ENCODE results near the gene FOXN4.

Gene FOXN4

DNA sequence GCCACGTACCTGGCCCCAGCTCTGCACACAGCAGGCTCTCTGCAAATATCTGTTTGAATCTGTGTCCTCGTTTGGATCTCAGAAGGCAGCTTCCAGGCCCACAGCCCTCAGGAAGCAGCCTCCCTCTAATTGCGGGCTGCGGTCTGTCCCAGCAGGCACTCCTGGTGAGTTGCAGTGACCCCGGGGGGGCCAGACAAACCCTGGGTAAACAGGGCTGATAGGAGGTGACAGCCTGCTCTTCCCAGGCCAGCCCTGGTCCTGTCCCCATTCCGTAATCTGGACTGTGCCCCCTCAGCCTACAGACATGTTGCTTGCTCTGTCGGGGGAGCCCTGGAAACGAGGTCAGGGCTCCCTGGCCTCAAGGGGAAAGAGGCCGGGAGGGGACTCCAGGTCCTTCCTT is 2.0 kb downstream of the FOXN4 start:
- in situ Hi-C loops (cut with MboI; ENCODE audit: low sequenced_read_pairs), result no loop called here

- in situ Hi-C loops (cut with MboI; ENCODE audit: low sequenced_read_pairs), result no loop called here
These were observed 3.5 kb downstream of the FOXN4 start for GRCh38 chr12:109305547-109305946.

- in situ Hi-C loops (cut with MboI; ENCODE audit: low sequenced_read_pairs), result no loop called here
These were observed 4.6 kb downstream of the FOXN4 start for GRCh38 chr12:109304485-109304884.

DNA sequence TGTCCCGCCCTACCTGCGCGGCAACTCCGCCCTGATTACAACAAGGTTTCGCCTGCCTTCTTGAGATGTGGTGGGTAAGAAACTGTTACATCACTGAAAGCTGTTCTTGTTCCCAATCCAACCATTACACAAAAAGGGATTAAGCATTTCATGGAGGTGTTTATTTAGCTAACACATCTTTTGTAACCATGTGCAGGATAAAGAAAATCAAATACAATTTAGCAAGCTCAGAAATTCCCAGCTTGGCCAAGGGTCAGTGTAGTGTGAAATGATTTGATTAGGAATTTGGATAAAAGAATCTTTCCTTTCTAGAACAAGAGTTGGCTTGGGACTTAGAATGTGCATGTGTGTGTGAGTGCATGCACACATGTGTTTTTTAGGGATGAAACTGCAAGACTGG is 6.3 kb downstream of the FOXN4 start:
- in situ Hi-C loops (cut with MboI; ENCODE audit: low sequenced_read_pairs), result no loop called here

- in situ Hi-C loops (cut with MboI; ENCODE audit: low sequenced_read_pairs), result no loop called here
These were observed 6.7 kb downstream of the FOXN4 start for GRCh38 chr12:109302358-109302757.

GRCh38 chr12:109301643-109302168 is 7.4 kb downstream of the FOXN4 start:
- in situ Hi-C loops (cut with MboI; ENCODE audit: low sequenced_read_pairs), result no loop called here

GRCh38 chr12:109299849-109300248 is 9.2 kb downstream of the FOXN4 start:
- in situ Hi-C loops (cut with MboI; ENCODE audit: low sequenced_read_pairs), result no loop called here

DNA sequence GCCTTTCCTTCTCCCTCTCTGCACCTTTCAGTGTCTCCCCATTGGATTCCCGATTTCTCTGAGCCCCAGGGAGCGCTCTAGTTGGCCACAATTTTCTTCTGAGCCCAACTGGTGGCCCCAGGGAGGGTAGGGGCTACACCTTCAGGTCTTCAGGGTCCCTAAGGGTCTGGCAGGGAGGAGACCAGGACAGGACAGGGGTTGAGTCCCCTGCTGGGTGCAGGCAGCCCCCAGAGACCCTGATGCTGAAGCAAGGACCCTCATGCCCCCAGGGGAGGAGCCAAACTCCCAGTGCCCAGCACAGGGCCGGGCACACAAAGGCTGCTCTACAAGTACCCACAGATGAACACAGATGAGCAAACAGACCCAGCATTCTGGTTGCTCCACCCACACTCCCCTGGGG is 12.7 kb downstream of the FOXN4 start:
- in situ Hi-C loops (cut with MboI; ENCODE audit: low sequenced_read_pairs), result no loop called here

DNA sequence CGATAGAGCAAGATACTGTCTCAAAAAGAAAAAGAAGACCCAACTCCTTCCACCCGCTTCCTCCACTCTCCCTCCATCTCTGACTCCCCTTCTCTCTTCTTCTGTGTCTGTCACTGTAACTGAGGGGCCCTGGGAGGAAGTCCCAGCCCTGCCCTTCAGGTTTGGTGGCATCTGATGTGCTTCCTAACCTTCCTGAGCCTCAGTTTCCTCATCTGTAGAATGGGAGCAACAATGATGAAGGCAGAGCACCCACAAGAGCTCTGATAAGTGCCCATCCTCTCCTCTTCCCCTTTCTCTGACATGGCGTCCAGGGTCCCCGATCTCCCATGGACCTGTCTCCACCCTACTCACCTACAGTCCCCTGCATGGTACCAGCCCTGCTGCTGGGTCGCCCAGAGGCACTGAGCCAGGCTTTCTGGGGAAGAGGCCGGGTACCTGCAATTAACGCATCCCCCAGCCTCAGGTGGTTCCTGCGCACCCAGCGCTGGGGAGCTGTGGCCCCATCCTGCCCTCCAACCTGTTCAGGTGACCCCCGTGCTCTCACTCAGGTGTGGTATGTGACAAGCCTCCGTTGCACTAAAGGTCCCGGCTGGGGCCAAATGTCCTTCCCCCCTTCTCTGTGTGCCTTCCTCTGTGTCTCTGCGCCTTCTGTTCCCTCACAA is 13.2 kb downstream of the FOXN4 start:
- in situ Hi-C loops (cut with MboI; ENCODE audit: low sequenced_read_pairs), result no loop called here

GRCh38 chr12:109294286-109294796 is 14.7 kb downstream of the FOXN4 start:
- in situ Hi-C loops (cut with MboI; ENCODE audit: low sequenced_read_pairs), result no loop called here

DNA sequence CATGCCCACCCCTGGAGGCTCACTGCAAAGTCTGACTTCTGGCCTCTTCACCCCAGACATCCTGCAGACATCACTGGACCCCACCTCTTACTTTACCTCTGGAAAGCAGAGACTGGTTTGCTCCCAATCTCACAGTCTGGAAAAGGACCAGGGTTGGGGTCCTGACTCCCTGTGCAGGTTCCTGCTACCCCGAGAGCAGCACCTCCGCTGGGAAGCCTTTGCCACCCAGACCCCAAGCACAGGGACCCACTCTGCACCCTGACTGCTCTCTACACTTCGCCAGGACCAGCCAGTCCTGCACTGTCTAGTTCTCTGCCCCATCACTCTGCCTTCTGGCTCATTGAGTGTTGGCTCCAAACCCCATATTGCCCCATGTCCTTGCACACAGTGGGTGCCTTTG is 16.0 kb downstream of the FOXN4 start:
- in situ Hi-C loops (cut with MboI; ENCODE audit: low sequenced_read_pairs), result no loop called here

GRCh38 chr12:109292342-109292711 is 16.8 kb downstream of the FOXN4 start:
- in situ Hi-C loops (cut with MboI; ENCODE audit: low sequenced_read_pairs), result no loop called here

DNA sequence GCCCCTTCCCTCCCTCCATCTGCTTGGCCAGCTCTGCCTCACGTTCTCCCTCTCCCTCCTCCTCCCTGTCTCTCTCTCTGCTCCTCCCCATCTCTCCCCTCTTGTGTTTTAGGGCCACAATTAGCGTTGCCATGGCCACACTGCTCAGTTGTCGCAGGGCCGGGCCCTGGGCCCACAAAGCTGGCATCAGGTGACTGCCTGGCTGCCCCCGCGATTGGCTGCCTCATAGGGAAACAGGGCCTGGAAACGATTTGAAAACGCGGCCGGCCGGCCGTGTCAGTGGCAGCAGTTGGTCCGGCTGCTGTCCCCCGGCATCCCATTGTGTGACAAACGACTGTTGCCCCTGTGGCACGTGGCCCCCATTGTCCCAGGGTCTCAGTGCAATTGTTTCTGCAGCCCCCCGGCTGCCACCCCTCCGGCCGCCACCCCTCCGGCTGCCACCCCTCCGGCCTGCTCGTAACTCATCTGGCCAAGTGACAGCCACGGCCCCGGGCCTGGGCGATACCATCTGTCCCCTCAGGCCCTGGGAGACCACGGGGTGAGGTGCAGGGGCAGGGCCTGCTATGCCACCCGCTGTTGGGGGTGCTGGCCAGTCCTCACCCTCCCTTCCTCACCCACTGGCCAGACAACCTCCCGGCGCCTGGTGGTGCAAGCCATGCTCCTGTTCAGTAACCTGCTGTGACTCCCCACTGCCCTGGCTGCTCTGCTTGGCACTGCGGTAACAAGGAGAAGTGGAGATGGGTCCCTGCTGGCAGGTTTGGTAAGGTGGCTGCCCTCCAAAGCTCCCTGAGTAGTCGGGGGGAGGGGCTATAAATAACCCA is 17.4 kb downstream of the FOXN4 start:
- in situ Hi-C loops (cut with MboI; ENCODE audit: low sequenced_read_pairs), result no loop called here

DNA sequence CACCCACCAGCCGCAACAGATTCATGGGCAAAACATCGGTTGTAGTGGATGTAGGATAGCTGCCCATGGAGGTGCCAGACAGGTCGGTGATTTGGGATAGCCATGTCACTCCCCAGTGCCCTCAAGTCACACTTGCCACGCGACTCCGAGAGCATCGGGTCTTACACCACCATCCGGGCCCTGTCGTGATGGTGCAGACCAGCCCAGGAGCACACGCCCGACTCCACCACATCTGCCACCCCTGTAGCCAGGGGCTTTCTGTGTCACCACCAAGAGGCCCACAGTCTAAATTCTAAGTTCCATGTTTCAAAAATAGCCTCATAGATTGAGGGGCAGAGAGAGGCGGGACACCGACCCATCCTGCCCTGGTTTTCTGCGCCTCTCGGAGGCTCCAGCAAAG is 18.0 kb downstream of the FOXN4 start:
- in situ Hi-C loops (cut with MboI; ENCODE audit: low sequenced_read_pairs), result no loop called here

DNA sequence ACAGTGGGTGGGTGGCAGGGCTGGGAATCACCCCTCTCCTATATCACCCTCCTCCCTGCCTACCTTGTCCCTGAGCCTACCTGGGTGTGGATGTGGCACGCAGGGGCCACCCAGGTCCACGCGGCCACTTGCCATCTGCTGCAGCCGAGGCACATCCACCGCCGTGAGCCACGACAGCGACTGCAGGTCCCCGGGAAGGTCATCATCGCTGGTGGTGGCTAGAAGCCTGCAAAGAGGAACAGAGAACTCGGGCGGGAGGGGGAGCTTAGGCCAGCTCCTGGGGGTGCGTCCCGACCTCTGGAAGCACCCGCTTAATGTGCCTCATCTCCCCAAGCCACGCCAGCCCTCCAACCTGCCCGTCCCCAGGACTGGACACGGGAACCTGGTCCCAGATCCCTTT is 19.0 kb downstream of the FOXN4 start:
- in situ Hi-C loops (cut with MboI; ENCODE audit: low sequenced_read_pairs), result no loop called here

DNA sequence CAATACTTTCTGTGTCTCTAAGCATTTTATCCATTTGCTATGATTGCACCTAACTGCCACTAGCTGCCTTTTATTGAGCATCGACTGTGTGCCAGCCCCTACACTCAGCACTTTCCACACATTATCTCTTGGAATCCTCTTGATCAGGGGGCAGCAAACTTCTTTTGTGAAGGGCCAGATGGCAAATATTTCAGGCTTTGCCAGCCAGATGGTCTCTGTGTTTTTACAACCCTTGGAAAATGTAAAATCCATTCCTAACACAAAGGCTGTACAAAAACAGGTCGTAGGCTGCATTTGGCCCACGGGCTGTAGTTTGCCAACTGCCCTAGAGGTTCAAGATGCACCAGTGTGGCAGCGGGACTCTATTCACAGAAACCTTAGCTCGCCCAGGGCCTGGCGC is 19.5 kb downstream of the FOXN4 start:
- in situ Hi-C loops (cut with MboI; ENCODE audit: low sequenced_read_pairs), result no loop called here

GRCh38 chr12:109289004-109289403 is 20.1 kb downstream of the FOXN4 start:
- in situ Hi-C loops (cut with MboI; ENCODE audit: low sequenced_read_pairs), result no loop called here

- in situ Hi-C loops (cut with MboI; ENCODE audit: low sequenced_read_pairs), result no loop called here
These were observed 20.5 kb downstream of the FOXN4 start for GRCh38 chr12:109288571-109288970.

DNA sequence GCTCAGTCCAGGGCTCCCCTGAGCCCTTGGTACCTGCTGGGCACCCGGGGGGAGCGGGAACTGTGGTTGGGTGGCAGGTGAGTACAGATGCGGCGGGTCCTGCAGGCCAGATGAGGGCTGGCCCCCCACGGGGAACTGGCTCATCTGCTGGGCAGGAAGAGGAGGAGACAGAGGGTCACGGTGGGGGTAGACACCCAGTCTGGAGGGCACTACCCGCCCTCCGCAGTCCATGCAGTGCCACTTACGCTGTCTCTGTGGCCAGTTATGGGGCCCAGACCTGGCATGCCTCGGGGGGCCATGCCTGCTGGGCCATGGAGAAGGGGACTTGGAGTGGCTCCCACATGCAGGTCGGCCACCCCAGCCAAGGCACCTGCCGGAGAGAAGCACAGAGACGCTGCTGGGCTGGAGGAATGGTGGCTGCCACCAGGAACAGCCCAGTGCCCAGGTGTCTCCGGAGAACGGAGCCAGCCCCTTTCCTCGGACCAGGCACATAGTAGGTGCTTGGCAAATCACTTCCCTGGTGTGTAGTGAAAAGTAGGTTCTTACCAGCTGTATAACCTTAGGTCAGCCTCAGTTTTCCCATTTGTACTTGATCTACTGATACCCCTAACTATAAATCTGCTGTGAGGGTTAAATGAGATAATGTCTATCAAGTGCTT is 21.1 kb downstream of the FOXN4 start:
- in situ Hi-C loops (cut with MboI; ENCODE audit: low sequenced_read_pairs), result no loop called here

- in situ Hi-C loops (cut with MboI; ENCODE audit: low sequenced_read_pairs), result no loop called here
These were observed 21.9 kb downstream of the FOXN4 start for GRCh38 chr12:109287181-109287580.

- in situ Hi-C loops (cut with MboI; ENCODE audit: low sequenced_read_pairs), result no loop called here
These were observed 22.4 kb downstream of the FOXN4 start for GRCh38 chr12:109286652-109287051.

GRCh38 chr12:109286252-109286651 is 22.8 kb downstream of the FOXN4 start:
- in situ Hi-C loops (cut with MboI; ENCODE audit: low sequenced_read_pairs), result no loop called here
